HG02852 (cell line): ENCODE results near the gene PKN1.
"Not testable (repeated sequence)": the region's sequence is repeated elsewhere in the genome, so short reads cannot be mapped to it uniquely, and the experiment has no call there.

ENCODE experiments used
- ATAC-seq: cut with Tn5 transposase; IDR thresholded peaks from one replicate; pipeline ENCODE4 v1.9.1; 2021; ENCODE audit warnings: mild to moderate bottlenecking, moderate library complexity; ENCODE audit not compliant: unreplicated experiment

The PKN1 gene

GRCh38 chr19:14432791-14433553 is at the start of gene PKN1:
PKN1 (plus strand) TSS chr19:14433306; CDS start chr19:14433522, 216 bp downstream.
- ATAC-seq: no peak

GRCh38 chr19:14383661-14384555 is 49.2 kb upstream of the PKN1 start:
- peak; percentile 37 for ATAC-seq

- no peak for ATAC-seq
These were observed 47.6 kb upstream of the PKN1 start for GRCh38 chr19:14385492-14385891.

- no peak for ATAC-seq
These were observed 42.6 kb upstream of the PKN1 start for GRCh38 chr19:14390548-14390947.

- ATAC-seq: no peak
These were observed 41.8 kb upstream of the PKN1 start for GRCh38 chr19:14391156-14391821.

- ATAC-seq: no peak
These were observed 39.8 kb upstream of the PKN1 start for GRCh38 chr19:14393329-14393728.

DNA sequence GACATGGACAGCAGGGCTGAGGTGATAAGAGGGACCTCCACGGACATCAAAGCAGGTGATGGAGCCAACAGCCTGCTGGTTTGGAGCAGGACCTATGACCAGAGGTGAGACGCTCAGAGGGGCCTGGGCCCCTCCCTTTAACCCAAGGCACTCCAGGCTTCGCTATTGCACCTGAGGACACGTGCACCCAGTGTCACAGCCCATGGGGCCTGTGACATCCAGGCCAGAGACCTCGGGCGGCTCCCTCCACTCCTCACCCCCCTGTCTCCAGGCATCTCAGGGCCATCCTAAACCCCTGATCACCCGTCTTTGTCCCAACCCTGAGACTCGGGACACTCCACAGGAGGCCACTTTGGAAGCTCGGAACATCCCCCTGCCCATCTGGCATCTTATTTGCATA is 38.9 kb upstream of the PKN1 start:
- ATAC-seq: no peak

DNA sequence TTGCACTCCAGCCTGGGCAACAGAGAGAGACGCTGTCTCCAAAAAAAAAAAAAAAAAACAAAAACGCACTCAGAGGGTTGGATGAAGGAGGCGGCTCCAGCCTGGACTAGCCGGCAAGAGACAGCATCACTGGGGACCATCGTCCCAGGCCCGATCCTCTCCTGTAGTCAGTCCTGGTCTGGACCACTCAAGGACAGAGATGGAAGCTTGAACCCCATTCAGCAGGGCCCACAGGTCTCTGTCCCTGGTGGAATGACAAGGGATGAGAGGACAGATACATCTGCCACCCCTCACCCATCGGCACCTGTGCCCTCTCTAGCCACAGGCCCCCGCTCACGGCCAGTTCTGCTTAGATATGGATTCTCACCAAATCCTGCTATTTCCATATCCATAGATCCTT is 37.8 kb upstream of the PKN1 start:
- no peak for ATAC-seq

DNA sequence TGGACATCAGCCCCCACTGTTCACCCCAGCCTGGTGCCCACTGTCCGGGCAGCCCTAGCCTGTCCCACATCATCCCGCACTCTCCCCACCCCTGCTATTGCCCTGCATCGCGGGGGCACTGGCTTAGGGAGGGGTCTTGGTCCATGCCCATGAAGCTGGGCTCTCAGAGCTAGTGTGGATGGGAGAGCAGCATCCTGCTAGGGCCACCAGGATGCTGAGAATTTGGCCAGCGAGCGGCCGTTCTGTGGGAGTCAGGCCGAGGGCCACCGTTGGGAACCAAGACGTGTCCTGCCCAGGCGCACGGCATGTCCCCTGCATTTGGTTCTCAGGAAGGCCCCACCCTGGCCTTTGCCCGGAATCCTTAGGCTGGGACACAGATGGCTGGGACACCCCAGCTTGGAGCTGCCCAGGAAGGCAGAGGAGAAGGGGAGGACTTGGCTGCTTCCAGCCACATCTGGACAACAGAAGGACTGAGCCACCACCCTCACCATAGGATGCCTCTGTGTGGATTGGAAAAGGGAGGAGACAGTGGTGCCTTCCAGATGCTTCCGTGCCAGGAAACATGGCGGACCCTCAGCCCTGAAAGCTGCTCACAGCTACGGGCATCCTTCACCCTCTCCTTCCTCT is 37.3 kb upstream of the PKN1 start:
- no peak for ATAC-seq

GRCh38 chr19:14396730-14397129 is 36.4 kb upstream of the PKN1 start:
- not testable (repeated sequence) for ATAC-seq

DNA sequence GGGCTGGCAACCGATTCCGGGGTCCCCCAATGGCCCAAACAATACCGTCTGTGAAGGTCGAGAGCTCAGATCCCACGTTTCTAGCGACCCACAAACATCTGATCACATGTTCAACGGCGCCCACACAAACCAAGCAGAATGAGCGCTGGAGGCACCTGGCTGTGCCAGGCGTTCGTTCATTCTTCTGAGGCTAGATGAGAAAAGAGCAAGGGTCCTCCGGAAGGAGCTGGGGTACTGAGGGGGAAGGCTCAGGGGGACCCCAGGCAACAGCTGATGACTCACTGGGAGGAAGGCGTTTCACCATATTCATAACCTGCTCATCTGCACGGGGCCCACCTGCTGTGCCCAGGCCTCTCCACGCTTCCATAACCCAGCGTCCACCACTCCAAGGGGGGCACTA is 35.9 kb upstream of the PKN1 start:
- not testable (repeated sequence) for ATAC-seq

DNA sequence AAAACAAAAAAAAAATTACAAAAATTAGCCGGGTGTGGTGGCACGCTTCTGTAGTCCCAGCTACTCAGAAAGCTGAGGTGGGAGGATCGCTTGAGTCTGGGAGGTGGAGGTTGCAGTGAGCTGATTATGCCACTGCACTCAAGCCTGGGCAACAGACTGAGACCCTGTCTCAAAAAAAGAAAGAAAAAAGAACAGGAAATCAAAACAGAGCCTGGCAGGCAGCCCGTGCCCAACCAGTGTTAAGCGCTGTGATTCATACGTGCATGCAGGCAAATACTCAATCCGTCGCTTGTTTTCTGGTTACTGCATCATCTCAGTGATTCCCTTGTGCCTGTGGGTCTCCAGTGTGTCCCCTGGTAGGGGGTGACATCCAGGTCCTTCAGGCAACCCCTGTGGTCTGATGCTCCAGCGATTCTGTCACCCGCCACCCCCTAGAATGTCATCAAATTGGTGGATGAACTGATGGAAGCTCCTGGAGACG is 32.1 kb upstream of the PKN1 start:
- ATAC-seq: no peak

- ATAC-seq: no peak
These were observed 31.5 kb upstream of the PKN1 start for GRCh38 chr19:14401468-14402195.

- ATAC-seq: no peak
These were observed 30.6 kb upstream of the PKN1 start for GRCh38 chr19:14402332-14403144.

DNA sequence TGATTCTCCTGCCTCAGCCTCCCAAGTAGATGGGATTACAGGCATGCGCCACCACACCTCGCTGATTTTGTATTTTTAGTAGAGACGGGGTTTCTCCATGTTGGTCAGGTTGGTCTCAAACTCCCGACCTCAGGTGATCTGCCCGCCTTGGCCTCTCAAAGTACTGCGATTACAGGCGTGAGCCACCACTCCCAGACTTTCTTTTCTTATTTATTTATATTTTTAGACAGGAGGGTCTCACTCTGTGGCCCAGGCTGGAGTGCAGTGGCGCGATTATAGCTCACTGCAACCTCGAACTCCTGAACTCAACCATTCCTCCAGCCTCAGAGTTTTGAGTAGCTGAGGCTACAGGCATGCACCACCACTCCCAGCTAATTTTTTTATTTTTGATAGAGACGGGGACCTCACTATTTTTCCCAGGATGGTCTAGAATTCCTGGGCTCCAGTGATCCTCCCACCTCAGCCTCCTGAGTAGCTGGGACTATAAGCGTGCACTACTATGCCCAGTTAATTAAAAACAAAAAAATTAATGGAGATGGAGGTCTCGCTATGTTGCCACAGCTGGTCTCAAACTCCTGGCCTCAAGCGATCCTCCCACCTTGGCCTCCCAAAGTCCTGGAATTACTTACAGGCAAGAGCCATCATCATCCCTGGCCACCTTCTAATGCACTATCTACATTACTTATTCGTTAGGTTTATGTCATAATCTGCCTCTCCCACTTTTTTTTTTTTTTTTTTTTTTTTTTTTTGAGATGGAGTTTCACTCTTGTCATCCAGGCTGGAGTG is 29.8 kb upstream of the PKN1 start:
- ATAC-seq: not testable (repeated sequence)

DNA sequence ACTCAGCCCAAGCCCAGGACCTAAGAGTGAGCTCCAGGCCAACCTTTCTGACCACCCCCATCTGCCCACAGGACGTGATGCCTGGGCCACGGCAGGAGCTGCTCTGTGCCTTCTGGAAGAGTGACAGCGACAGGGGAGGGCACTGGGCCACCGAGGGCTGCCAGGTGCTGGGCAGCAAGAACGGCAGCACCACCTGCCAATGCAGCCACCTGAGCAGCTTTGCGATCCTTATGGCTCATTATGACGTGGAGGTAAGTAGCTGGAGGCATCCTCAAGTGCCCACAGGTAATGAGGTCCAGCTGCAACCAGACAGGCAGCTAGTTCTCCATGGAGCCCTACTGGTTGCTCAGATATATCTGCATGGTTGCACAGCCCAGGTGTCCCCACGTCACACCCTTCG is 28.8 kb upstream of the PKN1 start:
- no peak for ATAC-seq

GRCh38 chr19:14405380-14405757 is 27.7 kb upstream of the PKN1 start:
- no peak for ATAC-seq

DNA sequence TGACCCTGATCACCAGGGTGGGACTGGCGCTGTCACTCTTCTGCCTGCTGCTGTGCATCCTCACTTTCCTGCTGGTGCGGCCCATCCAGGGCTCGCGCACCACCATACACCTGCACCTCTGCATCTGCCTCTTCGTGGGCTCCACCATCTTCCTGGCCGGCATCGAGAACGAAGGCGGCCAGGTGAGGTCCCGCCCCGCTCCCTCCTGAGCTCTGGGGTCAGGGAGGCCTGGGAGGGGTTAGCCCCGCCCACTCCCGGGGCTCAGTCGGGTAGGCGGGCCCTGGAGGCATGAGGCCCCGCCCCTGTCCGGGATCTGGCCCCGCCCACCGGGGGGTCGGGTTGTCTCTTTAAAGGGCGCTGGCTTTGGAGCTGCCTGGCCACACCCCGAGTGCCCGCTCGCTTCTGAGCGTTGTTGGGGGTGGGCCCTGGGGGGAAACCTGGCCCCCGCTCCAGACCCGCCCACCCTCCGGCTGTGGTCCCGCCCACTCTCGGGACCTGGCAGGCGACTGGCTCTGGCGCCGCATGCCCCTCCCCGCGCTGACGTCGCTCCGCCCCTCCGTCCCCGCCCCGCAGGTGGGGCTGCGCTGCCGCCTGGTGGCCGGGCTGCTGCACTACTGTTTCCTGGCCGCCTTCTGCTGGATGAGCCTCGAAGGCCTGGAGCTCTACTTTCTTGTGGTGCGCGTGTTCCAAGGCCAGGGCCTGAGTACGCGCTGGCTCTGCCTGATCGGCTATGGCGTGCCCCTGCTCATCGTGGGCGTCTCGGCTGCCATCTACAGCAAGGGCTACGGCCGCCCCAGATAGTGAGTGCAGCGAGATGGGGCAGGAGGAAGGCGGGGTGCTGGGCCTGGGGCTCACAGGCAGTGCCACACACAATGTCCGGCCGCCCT is 27.1 kb upstream of the PKN1 start:
- ATAC-seq: peak; percentile 54
